ENCODE results near the gene TGFB2. TPM values are rescaled to one million over a fixed set of nuclear protein-coding genes. Genes with fewer than 3 reads are reported as not detected.

TGFB2 gene
- polyA plus RNA-seq, 2 donors, result 0.16 to 0.34 TPM

GRCh38 chr1:218377143-218377660 lies 32.1 kb downstream of the TGFB2 start:
- Histone ChIP-seq H3K36me3 (ENCODE audit: control insufficient read depth in 2 of 2, insufficient read depth in 2 of 2, low read length in 1 of 2) (no peaks in the 10 kb centered on the region), H3K9me3 (ENCODE audit: control insufficient read depth in 2 of 2, insufficient read depth in 1 of 2, low read depth in 1 of 2, low read length in 1 of 2) (no peaks in the 10 kb centered on the region), H3K4me3 (ENCODE audit: low read depth in 1 of 2, low read length in 2 of 2) (no peak overlapping the region), H3K27me3 (ENCODE audit: control insufficient read depth in 1 of 2, insufficient read depth in 2 of 2, low read length in 2 of 2) (no peaks in the 10 kb centered on the region), H3K27ac (ENCODE audit: low read depth in 2 of 2, low read length in 1 of 2) (no peak overlapping the region), H3K4me1 (ENCODE audit: control insufficient read depth in 2 of 2, insufficient read depth in 2 of 2, low read length in 1 of 2) (peaks cover 0 to 2% of the 10 kb centered on the region in 2 donors)
- 45 to 50% methylated on average over 4 of the region's 4 CpGs for WGBS, 2 donors

- 66 to 68% methylated on average over 7 of the region's 7 CpGs for WGBS, 2 donors
- Histone ChIP-seq H3K36me3 (ENCODE audit: control insufficient read depth in 2 of 2, insufficient read depth in 2 of 2, low read length in 1 of 2) (no peaks in the 10 kb centered on the region), H3K27ac (ENCODE audit: low read depth in 2 of 2, low read length in 1 of 2) (no peak overlapping the region), H3K4me1 (ENCODE audit: control insufficient read depth in 2 of 2, insufficient read depth in 2 of 2, low read length in 1 of 2) (peaks cover 0 to 2% of the 10 kb centered on the region in 2 donors), H3K27me3 (ENCODE audit: control insufficient read depth in 1 of 2, insufficient read depth in 2 of 2, low read length in 2 of 2) (no peaks in the 10 kb centered on the region), H3K9me3 (ENCODE audit: control insufficient read depth in 2 of 2, insufficient read depth in 1 of 2, low read depth in 1 of 2, low read length in 1 of 2) (no peaks in the 10 kb centered on the region), H3K4me3 (ENCODE audit: low read depth in 1 of 2, low read length in 2 of 2) (no peak overlapping the region)
These were observed 35.2 kb downstream of the TGFB2 start for GRCh38 chr1:218380125-218380977.

GRCh38 chr1:218382261-218382660 lies 37.1 kb downstream of the TGFB2 start:
- 93 to 97% methylated on average over 4 of the region's 4 CpGs for WGBS, 2 donors
- Histone ChIP-seq H3K27me3 (ENCODE audit: control insufficient read depth in 1 of 2, insufficient read depth in 2 of 2, low read length in 2 of 2) (no peaks in the 10 kb centered on the region), H3K36me3 (ENCODE audit: control insufficient read depth in 2 of 2, insufficient read depth in 2 of 2, low read length in 1 of 2) (no peaks in the 10 kb centered on the region), H3K4me1 (ENCODE audit: control insufficient read depth in 2 of 2, insufficient read depth in 2 of 2, low read length in 1 of 2) (peaks cover 0 to 2% of the 10 kb centered on the region in 2 donors), H3K4me3 (ENCODE audit: low read depth in 1 of 2, low read length in 2 of 2) (no peak overlapping the region), H3K9me3 (ENCODE audit: control insufficient read depth in 2 of 2, insufficient read depth in 1 of 2, low read depth in 1 of 2, low read length in 1 of 2) (no peaks in the 10 kb centered on the region), H3K27ac (ENCODE audit: low read depth in 2 of 2, low read length in 1 of 2) (no peak overlapping the region)

- no peak overlapping the region for H3K27ac ChIP-seq (ENCODE audit: low read depth in 2 of 2, low read length in 1 of 2)
- no peaks in the 10 kb centered on the region for H3K4me1 ChIP-seq (ENCODE audit: control insufficient read depth in 2 of 2, insufficient read depth in 2 of 2, low read length in 1 of 2)
- H3K27me3 ChIP-seq (ENCODE audit: control insufficient read depth in 1 of 2, insufficient read depth in 2 of 2, low read length in 2 of 2), result no peaks in the 10 kb centered on the region
- WGBS, 2 donors, result 73 to 75% methylated on average over 2 of the region's 2 CpGs
- no peaks in the 10 kb centered on the region for H3K36me3 ChIP-seq (ENCODE audit: control insufficient read depth in 2 of 2, insufficient read depth in 2 of 2, low read length in 1 of 2)
- H3K9me3 ChIP-seq (ENCODE audit: control insufficient read depth in 2 of 2, insufficient read depth in 1 of 2, low read depth in 1 of 2, low read length in 1 of 2), result no peaks in the 10 kb centered on the region
- no peak overlapping the region for H3K4me3 ChIP-seq (ENCODE audit: low read depth in 1 of 2, low read length in 2 of 2)
These were observed 37.9 kb downstream of the TGFB2 start for GRCh38 chr1:218383051-218383450.

- Histone ChIP-seq H3K4me1 (ENCODE audit: control insufficient read depth in 2 of 2, insufficient read depth in 2 of 2, low read length in 1 of 2) (no peaks in the 10 kb centered on the region), H3K27me3 (ENCODE audit: control insufficient read depth in 1 of 2, insufficient read depth in 2 of 2, low read length in 2 of 2) (no peaks in the 10 kb centered on the region), H3K4me3 (ENCODE audit: low read depth in 1 of 2, low read length in 2 of 2) (no peak overlapping the region), H3K36me3 (ENCODE audit: control insufficient read depth in 2 of 2, insufficient read depth in 2 of 2, low read length in 1 of 2) (no peaks in the 10 kb centered on the region), H3K27ac (ENCODE audit: low read depth in 2 of 2, low read length in 1 of 2) (no peak overlapping the region), H3K9me3 (ENCODE audit: control insufficient read depth in 2 of 2, insufficient read depth in 1 of 2, low read depth in 1 of 2, low read length in 1 of 2) (no peaks in the 10 kb centered on the region)
- WGBS, 2 donors, result 68 to 75% methylated on average over 8 of the region's 8 CpGs
These were observed 38.5 kb downstream of the TGFB2 start for GRCh38 chr1:218383681-218384080.

GRCh38 chr1:218384581-218384993 lies 39.5 kb downstream of the TGFB2 start:
- Histone ChIP-seq H3K4me3 (ENCODE audit: low read depth in 1 of 2, low read length in 2 of 2) (no peak overlapping the region), H3K9me3 (ENCODE audit: control insufficient read depth in 2 of 2, insufficient read depth in 1 of 2, low read depth in 1 of 2, low read length in 1 of 2) (no peaks in the 10 kb centered on the region), H3K27ac (ENCODE audit: low read depth in 2 of 2, low read length in 1 of 2) (no peak overlapping the region), H3K4me1 (ENCODE audit: control insufficient read depth in 2 of 2, insufficient read depth in 2 of 2, low read length in 1 of 2) (no peaks in the 10 kb centered on the region), H3K36me3 (ENCODE audit: control insufficient read depth in 2 of 2, insufficient read depth in 2 of 2, low read length in 1 of 2) (no peaks in the 10 kb centered on the region), H3K27me3 (ENCODE audit: control insufficient read depth in 1 of 2, insufficient read depth in 2 of 2, low read length in 2 of 2) (no peaks in the 10 kb centered on the region)
- WGBS, 2 donors, result 60% methylated on average over 6 of the region's 6 CpGs

- H3K4me1 ChIP-seq (ENCODE audit: control insufficient read depth in 2 of 2, insufficient read depth in 2 of 2, low read length in 1 of 2), result peaks cover 0 to 2% of the 10 kb centered on the region in 2 donors
These were observed 43.5 kb downstream of the TGFB2 start for GRCh38 chr1:218388591-218388990.

GRCh38 chr1:218390618-218391017 lies 45.5 kb downstream of the TGFB2 start:
- 55 to 57% methylated on average over 3 of the region's 3 CpGs for WGBS, 2 donors
- Histone ChIP-seq H3K9me3 (ENCODE audit: control insufficient read depth in 2 of 2, insufficient read depth in 1 of 2, low read depth in 1 of 2, low read length in 1 of 2) (no peaks in the 10 kb centered on the region), H3K27ac (ENCODE audit: low read depth in 2 of 2, low read length in 1 of 2) (no peak overlapping the region), H3K4me1 (ENCODE audit: control insufficient read depth in 2 of 2, insufficient read depth in 2 of 2, low read length in 1 of 2) (peaks cover 0 to 2% of the 10 kb centered on the region in 2 donors), H3K36me3 (ENCODE audit: control insufficient read depth in 2 of 2, insufficient read depth in 2 of 2, low read length in 1 of 2) (no peaks in the 10 kb centered on the region), H3K4me3 (ENCODE audit: low read depth in 1 of 2, low read length in 2 of 2) (no peak overlapping the region), H3K27me3 (ENCODE audit: control insufficient read depth in 1 of 2, insufficient read depth in 2 of 2, low read length in 2 of 2) (no peaks in the 10 kb centered on the region)

More at GRCh38 chr1:218388591-218388990, 43.5 kb downstream of the TGFB2 start:
- H3K9me3 ChIP-seq (ENCODE audit: control insufficient read depth in 2 of 2, insufficient read depth in 1 of 2, low read depth in 1 of 2, low read length in 1 of 2), result no peaks in the 10 kb centered on the region
- H3K27me3 ChIP-seq (ENCODE audit: control insufficient read depth in 1 of 2, insufficient read depth in 2 of 2, low read length in 2 of 2), result no peaks in the 10 kb centered on the region
- no peaks in the 10 kb centered on the region for H3K36me3 ChIP-seq (ENCODE audit: control insufficient read depth in 2 of 2, insufficient read depth in 2 of 2, low read length in 1 of 2)
- no peak overlapping the region for H3K4me3 ChIP-seq (ENCODE audit: low read depth in 1 of 2, low read length in 2 of 2)
- no peak overlapping the region for H3K27ac ChIP-seq (ENCODE audit: low read depth in 2 of 2, low read length in 1 of 2)
- 94% methylated on average over 8 of the region's 8 CpGs for whole genome bisulfite sequencing, 2 donors

- Histone ChIP-seq H3K36me3 (ENCODE audit: control insufficient read depth in 2 of 2, insufficient read depth in 2 of 2, low read length in 1 of 2) (no peaks in the 10 kb centered on the region), H3K27me3 (ENCODE audit: control insufficient read depth in 1 of 2, insufficient read depth in 2 of 2, low read length in 2 of 2) (no peaks in the 10 kb centered on the region), H3K4me1 (ENCODE audit: control insufficient read depth in 2 of 2, insufficient read depth in 2 of 2, low read length in 1 of 2) (peaks cover 0 to 2% of the 10 kb centered on the region in 2 donors), H3K4me3 (ENCODE audit: low read depth in 1 of 2, low read length in 2 of 2) (no peak overlapping the region), H3K9me3 (ENCODE audit: control insufficient read depth in 2 of 2, insufficient read depth in 1 of 2, low read depth in 1 of 2, low read length in 1 of 2) (no peaks in the 10 kb centered on the region), H3K27ac (ENCODE audit: low read depth in 2 of 2, low read length in 1 of 2) (no peak overlapping the region)
- WGBS, 2 donors, result 66 to 79% methylated on average over 4 of the region's 4 CpGs
These were observed 47.6 kb downstream of the TGFB2 start for GRCh38 chr1:218392780-218393179.

GRCh38 chr1:218394416-218394815 lies 49.3 kb downstream of the TGFB2 start:
- Histone ChIP-seq H3K27ac (ENCODE audit: low read depth in 2 of 2, low read length in 1 of 2) (no peak overlapping the region), H3K36me3 (ENCODE audit: control insufficient read depth in 2 of 2, insufficient read depth in 2 of 2, low read length in 1 of 2) (no peaks in the 10 kb centered on the region), H3K27me3 (ENCODE audit: control insufficient read depth in 1 of 2, insufficient read depth in 2 of 2, low read length in 2 of 2) (no peaks in the 10 kb centered on the region), H3K4me3 (ENCODE audit: low read depth in 1 of 2, low read length in 2 of 2) (no peak overlapping the region), H3K4me1 (ENCODE audit: control insufficient read depth in 2 of 2, insufficient read depth in 2 of 2, low read length in 1 of 2) (peaks cover 0 to 2% of the 10 kb centered on the region in 2 donors), H3K9me3 (ENCODE audit: control insufficient read depth in 2 of 2, insufficient read depth in 1 of 2, low read depth in 1 of 2, low read length in 1 of 2) (no peaks in the 10 kb centered on the region)
- 86 to 87% methylated on average over 11 of the region's 11 CpGs for WGBS, 2 donors
